Measurements from ENCODE around the gene TBC1D9B.

Gene TBC1D9B

DNA sequence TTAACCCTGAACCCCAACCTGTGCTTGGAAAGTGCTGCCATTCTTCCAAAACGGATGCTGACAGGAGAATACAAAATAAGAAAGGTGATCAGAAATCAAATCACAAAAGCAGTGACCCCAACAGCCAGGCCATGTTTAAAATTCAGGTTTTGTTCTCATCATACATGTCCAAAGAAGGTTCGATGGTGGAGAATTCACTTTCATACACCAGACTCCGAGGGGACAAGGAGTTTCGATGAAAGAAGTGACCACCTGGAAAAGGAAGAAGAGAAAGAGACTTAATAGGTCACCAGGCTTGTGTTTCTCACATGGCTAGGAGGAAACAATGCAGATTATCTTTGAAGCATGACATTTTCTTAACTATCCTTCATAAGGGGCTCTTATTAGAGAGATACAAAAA is 12.5 kb upstream of the TBC1D9B start:
- no peak for TF ChIP-seq NFIC (IDR thresholded peaks at IDR 0.05)
- TF ChIP-seq, protein P1, sequence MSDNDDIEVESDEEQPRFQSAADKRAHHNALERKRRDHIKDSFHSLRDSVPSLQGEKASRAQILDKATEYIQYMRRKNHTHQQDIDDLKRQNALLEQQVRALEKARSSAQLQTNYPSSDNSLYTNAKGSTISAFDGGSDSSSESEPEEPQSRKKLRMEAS (IDR thresholded peaks at IDR 0.05): no peak
- TF ChIP-seq, protein P2, sequence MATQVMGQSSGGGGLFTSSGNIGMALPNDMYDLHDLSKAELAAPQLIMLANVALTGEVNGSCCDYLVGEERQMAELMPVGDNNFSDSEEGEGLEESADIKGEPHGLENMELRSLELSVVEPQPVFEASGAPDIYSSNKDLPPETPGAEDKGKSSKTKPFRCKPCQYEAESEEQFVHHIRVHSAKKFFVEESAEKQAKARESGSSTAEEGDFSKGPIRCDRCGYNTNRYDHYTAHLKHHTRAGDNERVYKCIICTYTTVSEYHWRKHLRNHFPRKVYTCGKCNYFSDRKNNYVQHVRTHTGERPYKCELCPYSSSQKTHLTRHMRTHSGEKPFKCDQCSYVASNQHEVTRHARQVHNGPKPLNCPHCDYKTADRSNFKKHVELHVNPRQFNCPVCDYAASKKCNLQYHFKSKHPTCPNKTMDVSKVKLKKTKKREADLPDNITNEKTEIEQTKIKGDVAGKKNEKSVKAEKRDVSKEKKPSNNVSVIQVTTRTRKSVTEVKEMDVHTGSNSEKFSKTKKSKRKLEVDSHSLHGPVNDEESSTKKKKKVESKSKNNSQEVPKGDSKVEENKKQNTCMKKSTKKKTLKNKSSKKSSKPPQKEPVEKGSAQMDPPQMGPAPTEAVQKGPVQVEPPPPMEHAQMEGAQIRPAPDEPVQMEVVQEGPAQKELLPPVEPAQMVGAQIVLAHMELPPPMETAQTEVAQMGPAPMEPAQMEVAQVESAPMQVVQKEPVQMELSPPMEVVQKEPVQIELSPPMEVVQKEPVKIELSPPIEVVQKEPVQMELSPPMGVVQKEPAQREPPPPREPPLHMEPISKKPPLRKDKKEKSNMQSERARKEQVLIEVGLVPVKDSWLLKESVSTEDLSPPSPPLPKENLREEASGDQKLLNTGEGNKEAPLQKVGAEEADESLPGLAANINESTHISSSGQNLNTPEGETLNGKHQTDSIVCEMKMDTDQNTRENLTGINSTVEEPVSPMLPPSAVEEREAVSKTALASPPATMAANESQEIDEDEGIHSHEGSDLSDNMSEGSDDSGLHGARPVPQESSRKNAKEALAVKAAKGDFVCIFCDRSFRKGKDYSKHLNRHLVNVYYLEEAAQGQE (IDR thresholded peaks at IDR 0.05; ENCODE audit: low read depth): no peak
- TF ChIP-seq, protein P3, sequence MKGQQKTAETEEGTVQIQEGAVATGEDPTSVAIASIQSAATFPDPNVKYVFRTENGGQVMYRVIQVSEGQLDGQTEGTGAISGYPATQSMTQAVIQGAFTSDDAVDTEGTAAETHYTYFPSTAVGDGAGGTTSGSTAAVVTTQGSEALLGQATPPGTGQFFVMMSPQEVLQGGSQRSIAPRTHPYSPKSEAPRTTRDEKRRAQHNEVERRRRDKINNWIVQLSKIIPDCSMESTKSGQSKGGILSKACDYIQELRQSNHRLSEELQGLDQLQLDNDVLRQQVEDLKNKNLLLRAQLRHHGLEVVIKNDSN (IDR thresholded peaks at IDR 0.05): no peak
- TF ChIP-seq TAF1 (IDR thresholded peaks at IDR 0.05; ENCODE audit: low read depth): no peak
- TF ChIP-seq ZBTB7A (IDR thresholded peaks at IDR 0.05; ENCODE audit: low read depth): no peak
- no peak for TF ChIP-seq YY1 (IDR thresholded peaks at IDR 0.05; ENCODE audit: low read depth)
- TF ChIP-seq TCF12 (IDR thresholded peaks at IDR 0.05; ENCODE audit: low read depth): no peak
- no peak for TF ChIP-seq CEBPB (IDR thresholded peaks at IDR 0.05)
- no peak for TF ChIP-seq RAD21 (IDR thresholded peaks at IDR 0.05; ENCODE audit: low read depth)
- no peak for TF ChIP-seq EP300 (IDR thresholded peaks at IDR 0.05; ENCODE audit: borderline replicate concordance)
- TF ChIP-seq CREB1 (IDR thresholded peaks at IDR 0.05; ENCODE audit: low read depth): no peak
- TF ChIP-seq EGR1 (IDR thresholded peaks at IDR 0.05): no peak
- no peak for TF ChIP-seq TEAD4 (IDR thresholded peaks at IDR 0.05)
- TF ChIP-seq FOXM1 (IDR thresholded peaks at IDR 0.05; ENCODE audit: borderline replicate concordance, low read depth): no peak

DNA sequence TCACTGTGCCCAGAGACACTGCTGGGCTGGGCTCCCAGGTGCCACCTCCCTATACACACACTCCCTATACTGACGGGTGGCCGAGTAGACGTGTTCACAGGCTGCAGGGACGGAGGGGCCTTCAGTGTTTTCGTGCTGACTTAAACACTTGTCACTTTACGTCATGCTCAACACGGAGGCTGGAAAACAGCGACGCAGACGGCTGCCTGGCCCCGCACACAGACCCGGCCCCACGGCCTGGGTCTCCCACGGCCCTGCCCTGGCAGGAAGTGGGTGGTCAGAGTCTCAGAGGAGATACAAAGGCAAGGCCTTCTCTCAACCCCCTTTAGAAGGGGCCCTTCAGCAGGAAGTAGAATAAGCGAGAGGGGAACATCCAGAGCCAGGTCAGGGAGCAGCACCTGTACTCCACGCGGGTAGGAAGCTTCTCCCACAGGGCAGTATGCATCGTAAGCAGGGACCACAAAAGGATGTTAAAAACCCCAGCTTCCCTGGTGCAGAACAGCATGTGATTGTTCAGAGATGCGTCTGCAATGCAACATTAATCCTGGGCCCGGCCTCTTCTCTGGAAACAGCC is 11.9 kb upstream of the TBC1D9B start:
- TF ChIP-seq YY1 (IDR thresholded peaks at IDR 0.05; ENCODE audit: low read depth): no peak
- no peak for TF ChIP-seq TCF12 (IDR thresholded peaks at IDR 0.05; ENCODE audit: low read depth)
- TF ChIP-seq ZBTB7A (IDR thresholded peaks at IDR 0.05; ENCODE audit: low read depth): no peak
- TF ChIP-seq, protein P1 (IDR thresholded peaks at IDR 0.05): no peak
- TF ChIP-seq, protein P2 (IDR thresholded peaks at IDR 0.05; ENCODE audit: low read depth): no peak
- no peak for TF ChIP-seq FOXM1 (IDR thresholded peaks at IDR 0.05; ENCODE audit: borderline replicate concordance, low read depth)
- no peak for TF ChIP-seq TAF1 (IDR thresholded peaks at IDR 0.05; ENCODE audit: low read depth)
- TF ChIP-seq, protein P3 (IDR thresholded peaks at IDR 0.05): no peak
- TF ChIP-seq CEBPB (IDR thresholded peaks at IDR 0.05): no peak
- no peak for TF ChIP-seq EGR1 (IDR thresholded peaks at IDR 0.05)
- no peak for TF ChIP-seq NFIC (IDR thresholded peaks at IDR 0.05)
- TF ChIP-seq RAD21 (IDR thresholded peaks at IDR 0.05; ENCODE audit: low read depth): no peak
- no peak for TF ChIP-seq TEAD4 (IDR thresholded peaks at IDR 0.05)
- no peak for TF ChIP-seq CREB1 (IDR thresholded peaks at IDR 0.05; ENCODE audit: low read depth)

DNA sequence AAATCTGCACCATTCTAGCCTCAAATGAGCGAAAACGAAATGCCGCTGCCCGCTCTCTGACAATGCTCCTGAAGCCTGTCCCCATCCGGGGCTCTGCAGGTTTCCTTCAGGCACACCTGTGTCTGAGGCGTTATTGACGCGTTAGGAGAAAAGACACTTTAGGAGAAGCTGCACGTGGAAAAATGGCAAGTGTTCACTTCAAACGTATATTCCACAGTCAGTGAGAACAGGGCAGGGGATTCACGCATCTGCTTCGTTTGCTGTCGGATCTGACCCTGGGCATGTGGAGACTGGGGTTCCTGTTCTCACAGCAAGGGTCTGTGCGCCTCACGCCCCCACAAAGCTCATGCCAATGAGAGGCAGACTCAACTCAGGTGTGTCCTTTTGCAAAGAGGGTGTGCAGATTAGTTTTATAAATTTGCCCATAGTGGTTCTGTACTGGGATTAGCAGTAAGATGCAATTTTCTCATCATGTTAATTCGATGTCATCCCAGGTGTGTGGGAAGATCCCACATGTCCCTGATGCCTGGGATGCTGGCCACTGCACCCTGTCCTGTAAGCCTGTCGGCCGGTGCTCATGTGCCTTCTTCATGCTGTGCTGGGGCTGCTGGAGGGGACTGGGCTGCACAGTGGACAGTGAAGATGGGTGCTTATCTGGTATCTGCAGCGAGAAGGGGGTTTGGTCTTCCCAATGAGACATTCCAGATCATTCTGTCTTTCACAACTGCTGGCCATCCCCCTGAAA is 11.2 kb upstream of the TBC1D9B start:
- TF ChIP-seq, protein P1 (IDR thresholded peaks at IDR 0.05): no peak
- TF ChIP-seq CREB1 (IDR thresholded peaks at IDR 0.05; ENCODE audit: low read depth): no peak
- TF ChIP-seq, protein P3 (IDR thresholded peaks at IDR 0.05): no peak
- TF ChIP-seq NFIC (IDR thresholded peaks at IDR 0.05): no peak
- no peak for TF ChIP-seq CEBPB (IDR thresholded peaks at IDR 0.05)
- TF ChIP-seq FOXM1 (IDR thresholded peaks at IDR 0.05; ENCODE audit: borderline replicate concordance, low read depth): no peak
- no peak for TF ChIP-seq TCF12 (IDR thresholded peaks at IDR 0.05; ENCODE audit: low read depth)
- TF ChIP-seq, protein P2 (IDR thresholded peaks at IDR 0.05; ENCODE audit: low read depth): no peak
- TF ChIP-seq TEAD4 (IDR thresholded peaks at IDR 0.05): no peak
- no peak for TF ChIP-seq RAD21 (IDR thresholded peaks at IDR 0.05; ENCODE audit: low read depth)
- TF ChIP-seq EP300 (IDR thresholded peaks at IDR 0.05; ENCODE audit: borderline replicate concordance): no peak
- TF ChIP-seq ZBTB7A (IDR thresholded peaks at IDR 0.05; ENCODE audit: low read depth): no peak
- no peak for TF ChIP-seq TAF1 (IDR thresholded peaks at IDR 0.05; ENCODE audit: low read depth)
